K562 (cell line): ENCODE results near the gene SLC25A18. TPM values are rescaled to one million over a fixed set of nuclear protein-coding genes. Genes with fewer than 3 reads are reported as not detected.

Source experiments
- BCOR ChIP-seq: fragments of 450-650 bp; IDR thresholded peaks from 2 replicates; pipeline ENCODE4 v1.6.1; 2016
- FOXK2 ChIP-seq, 2 experiments: fragments of 450-650 bp; IDR thresholded peaks in 1 of 2; conservative IDR thresholded peaks in 1 of 2; 2 replicates each; pipeline ENCODE4 v1.6.1; 2016; ENCODE audit warnings: low read depth in 2 of 2, mild to moderate bottlenecking in 1 of 2
- GATAD2A ChIP-seq: fragments of 450-650 bp; IDR thresholded peaks from 2 replicates; pipeline ENCODE4 v1.6.1; 2017
- LCOR ChIP-seq: sonication (generic); formaldehyde crosslinking; IDR thresholded peaks from 2 replicates; pipeline ENCODE4 v1.8.0; 2022; ENCODE audit warnings: mild to moderate bottlenecking, missing genetic modification reagents
- POLR2AphosphoS5 ChIP-seq: IDR thresholded peaks from 2 replicates; pipeline ENCODE4 v1.6.1; 2011; ENCODE audit warnings: mild to moderate bottlenecking, low read depth, low read length, moderate library complexity; ENCODE audit not compliant: control insufficient read depth, insufficient read depth
- PTBP1 ChIP-seq: fragments of 200-400 bp; formaldehyde crosslinking; IDR thresholded peaks from 2 replicates; pipeline ENCODE4 v1.6.1; 2017; ENCODE audit warnings: low read depth, low read length
- SMAD2 ChIP-seq: fragments of 150-350 bp; IDR thresholded peaks from 2 replicates; pipeline ENCODE4 v1.6.1; 2014; ENCODE audit warnings: low read depth, mild to moderate bottlenecking, low read length
- SMARCA5 ChIP-seq: fragments of 450-650 bp; IDR thresholded peaks from 2 replicates; pipeline ENCODE4 v1.6.1; 2016
- SOX6 ChIP-seq: fragments of 450-650 bp; IDR thresholded peaks from 2 replicates; pipeline ENCODE4 v1.6.1; 2014; ENCODE audit warnings: mild to moderate bottlenecking
- ZNF224 ChIP-seq: sonication (generic); formaldehyde crosslinking; IDR thresholded peaks from 2 replicates; pipeline ENCODE4 v1.8.0; 2022; ENCODE audit warnings: mild to moderate bottlenecking, missing genetic modification reagents
- ZNF41 ChIP-seq: fragments of 250-450 bp; sonication (Bioruptor Pico); conservative IDR thresholded peaks from 2 replicates; pipeline ENCODE4 v1.4.0; 2020; ENCODE audit warnings: mild to moderate bottlenecking
- ZNF707 ChIP-seq: fragments of 250-450 bp; sonication (Bioruptor Pico); conservative IDR thresholded peaks from 2 replicates; pipeline ENCODE4 v1.8.0; 2022; ENCODE audit warnings: inconsistent platforms, mild to moderate bottlenecking, moderate library complexity
- ZNF785 ChIP-seq: fragments of 250-450 bp; sonication (Bioruptor Pico); IDR thresholded peaks from 2 replicates; pipeline ENCODE4 v1.4.0; 2020; ENCODE audit warnings: mild to moderate bottlenecking
- ZNF830 ChIP-seq: fragments of 250-450 bp; sonication (Bioruptor Pico); IDR thresholded peaks from 2 replicates; pipeline ENCODE4 v1.5.0; 2021; ENCODE audit warnings: mild to moderate bottlenecking
- polyA plus RNA-seq, 8 experiments: library from polyadenylated mRNA; depleted of rRNA in 4 of 8; stranded (reverse) in 5 of 8; unstranded in 3 of 8; fragments of >200 nt; fragmentation: Nextera tagmentation in 2 of 8; fragmentation: Illumina TruSeq in 1 of 8; extraction: Ambion mirVana in 2 of 8; extraction: Trizol in 1 of 8; gene quantifications; 2 replicates each; pipeline versions ENCODE4 v1.2.1 to v1.2.3, GENCODE V29; 2011 to 2014; ENCODE audit warnings: inconsistent platforms in 1 of 8, missing spikeins in 1 of 8
- total RNA-seq, 7 experiments: library from RNA; depleted of rRNA in 6 of 7; stranded (reverse); fragments of >200 nt in 6 of 7; fragmentation: Illumina TruSeq in 2 of 7; extraction: Trizol in 2 of 7; gene quantifications; 2 replicates each; pipeline versions ENCODE4 v1.2.1 to v1.2.3, GENCODE V29; 2011 to 2021; ENCODE audit warnings: low replicate concordance in 1 of 7
- TF ChIP-seq, protein P1 (sequence below): fragments of 200-800 bp; sonication (Bioruptor generic); IDR thresholded peaks from 2 replicates; pipeline ENCODE4 v1.6.1; 2017; ENCODE audit warnings: missing genetic modification characterization, missing compliant biosample characterization
- TF ChIP-seq, protein P2 (sequence below): fragments of 200-800 bp; sonication (Bioruptor generic); IDR thresholded peaks from 2 replicates; pipeline ENCODE4 v1.6.1; 2017; ENCODE audit warnings: missing genetic modification characterization, missing compliant biosample characterization
- TF ChIP-seq, protein P3 (sequence below): fragments of 450-650 bp; IDR thresholded peaks from 2 replicates; pipeline ENCODE4 v1.6.1; 2016; ENCODE audit warnings: low read depth, mild to moderate bottlenecking, moderate library complexity
- TF ChIP-seq, protein P4 (sequence below), 2 experiments: fragments of 250-450 bp in 1 of 2; fragments of 450-650 bp in 1 of 2; sonication (Bioruptor Pico) in 1 of 2; IDR thresholded peaks; 2 replicates each; pipeline versions ENCODE4 v1.6.1 to v1.8.0; 2016 to 2021; ENCODE audit warnings: mild to moderate bottlenecking in 2 of 2, moderate library complexity in 2 of 2, missing compliant biosample characterization in 1 of 2, missing genetic modification characterization in 1 of 2
- TF ChIP-seq, protein P5 (sequence below): IDR thresholded peaks from 2 replicates; pipeline ENCODE4 v1.6.1; 2016; ENCODE audit warnings: missing genetic modification characterization, missing compliant biosample characterization
- TF ChIP-seq, protein P6 (sequence below), 2 experiments: fragments of 450-650 bp; IDR thresholded peaks; 2 replicates each; pipeline ENCODE4 v1.6.1; 2016

Gene SLC25A18
- total and polyA plus RNA-seq, 9 of the 15 experiments (the other 6 are each of a cell fraction or from before 2014, with no cell fraction given): 0.04 TPM; not detected in 8

DNA sequence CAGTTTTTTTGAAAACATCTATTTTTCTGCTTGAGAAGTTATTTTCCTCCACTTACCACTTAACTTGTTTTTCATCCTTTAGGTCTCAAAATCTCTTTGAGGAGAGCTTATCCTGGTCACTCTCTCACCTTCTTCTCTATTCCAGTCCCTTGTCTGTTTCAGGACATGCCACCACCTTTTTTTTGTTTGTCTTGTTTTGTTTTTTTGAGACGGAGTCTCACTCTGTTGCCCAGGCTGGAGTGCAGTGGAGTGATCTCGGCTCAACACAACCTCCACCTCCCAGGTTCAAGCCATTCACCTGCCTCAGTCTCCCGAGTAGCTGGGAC lies 70.7 kb downstream of the SLC25A18 start (continued):
- TF ChIP-seq, protein P1, sequence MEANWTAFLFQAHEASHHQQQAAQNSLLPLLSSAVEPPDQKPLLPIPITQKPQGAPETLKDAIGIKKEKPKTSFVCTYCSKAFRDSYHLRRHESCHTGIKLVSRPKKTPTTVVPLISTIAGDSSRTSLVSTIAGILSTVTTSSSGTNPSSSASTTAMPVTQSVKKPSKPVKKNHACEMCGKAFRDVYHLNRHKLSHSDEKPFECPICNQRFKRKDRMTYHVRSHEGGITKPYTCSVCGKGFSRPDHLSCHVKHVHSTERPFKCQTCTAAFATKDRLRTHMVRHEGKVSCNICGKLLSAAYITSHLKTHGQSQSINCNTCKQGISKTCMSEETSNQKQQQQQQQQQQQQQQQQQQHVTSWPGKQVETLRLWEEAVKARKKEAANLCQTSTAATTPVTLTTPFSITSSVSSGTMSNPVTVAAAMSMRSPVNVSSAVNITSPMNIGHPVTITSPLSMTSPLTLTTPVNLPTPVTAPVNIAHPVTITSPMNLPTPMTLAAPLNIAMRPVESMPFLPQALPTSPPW (CRISPR knock-in tag): no peak
- TF ChIP-seq, protein P2, sequence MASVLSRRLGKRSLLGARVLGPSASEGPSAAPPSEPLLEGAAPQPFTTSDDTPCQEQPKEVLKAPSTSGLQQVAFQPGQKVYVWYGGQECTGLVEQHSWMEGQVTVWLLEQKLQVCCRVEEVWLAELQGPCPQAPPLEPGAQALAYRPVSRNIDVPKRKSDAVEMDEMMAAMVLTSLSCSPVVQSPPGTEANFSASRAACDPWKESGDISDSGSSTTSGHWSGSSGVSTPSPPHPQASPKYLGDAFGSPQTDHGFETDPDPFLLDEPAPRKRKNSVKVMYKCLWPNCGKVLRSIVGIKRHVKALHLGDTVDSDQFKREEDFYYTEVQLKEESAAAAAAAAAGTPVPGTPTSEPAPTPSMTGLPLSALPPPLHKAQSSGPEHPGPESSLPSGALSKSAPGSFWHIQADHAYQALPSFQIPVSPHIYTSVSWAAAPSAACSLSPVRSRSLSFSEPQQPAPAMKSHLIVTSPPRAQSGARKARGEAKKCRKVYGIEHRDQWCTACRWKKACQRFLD (CRISPR knock-in tag): no peak
- no peak for TF ChIP-seq SMAD2
- TF ChIP-seq BCOR: peak; percentile 28; the same call in 1 of the 2 replicates
- 0 out of 2 replicates have a peak, but pooled peaks have one; percentile 34 for TF ChIP-seq GATAD2A
- TF ChIP-seq POLR2AphosphoS5: no peak
- TF ChIP-seq, protein P3, sequence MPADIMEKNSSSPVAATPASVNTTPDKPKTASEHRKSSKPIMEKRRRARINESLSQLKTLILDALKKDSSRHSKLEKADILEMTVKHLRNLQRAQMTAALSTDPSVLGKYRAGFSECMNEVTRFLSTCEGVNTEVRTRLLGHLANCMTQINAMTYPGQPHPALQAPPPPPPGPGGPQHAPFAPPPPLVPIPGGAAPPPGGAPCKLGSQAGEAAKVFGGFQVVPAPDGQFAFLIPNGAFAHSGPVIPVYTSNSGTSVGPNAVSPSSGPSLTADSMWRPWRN: no peak
- TF ChIP-seq ZNF785 (CRISPR knock-in tag): no peak
- no peak for TF ChIP-seq PTBP1
- 0 out of 4 replicates have a peak, but pooled peaks of 1 of the 2 experiments have one; percentile 16 for TF ChIP-seq FOXK2 (conservative IDR thresholded peaks at IDR 0.05 in 1 of 2, IDR thresholded peaks at IDR 0.05 in 1 of 2; ENCODE audit: low read depth in 2 of 2)
- no peak for TF ChIP-seq ZNF41 (CRISPR knock-in tag)
- TF ChIP-seq, protein P4, sequence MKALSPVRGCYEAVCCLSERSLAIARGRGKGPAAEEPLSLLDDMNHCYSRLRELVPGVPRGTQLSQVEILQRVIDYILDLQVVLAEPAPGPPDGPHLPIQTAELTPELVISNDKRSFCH (CRISPR knock-in tag; IDR thresholded peaks at IDR 0.05): no peak
- TF ChIP-seq, protein P4 (tag; IDR thresholded peaks at IDR 0.05): no peak
- TF ChIP-seq ZNF707 (CRISPR knock-in tag): no peak
- no peak for TF ChIP-seq SOX6
- TF ChIP-seq ZNF830 (CRISPR knock-in tag): no peak
- TF ChIP-seq ZNF224 (CRISPR knock-in tag): no peak
- TF ChIP-seq, protein P5, sequence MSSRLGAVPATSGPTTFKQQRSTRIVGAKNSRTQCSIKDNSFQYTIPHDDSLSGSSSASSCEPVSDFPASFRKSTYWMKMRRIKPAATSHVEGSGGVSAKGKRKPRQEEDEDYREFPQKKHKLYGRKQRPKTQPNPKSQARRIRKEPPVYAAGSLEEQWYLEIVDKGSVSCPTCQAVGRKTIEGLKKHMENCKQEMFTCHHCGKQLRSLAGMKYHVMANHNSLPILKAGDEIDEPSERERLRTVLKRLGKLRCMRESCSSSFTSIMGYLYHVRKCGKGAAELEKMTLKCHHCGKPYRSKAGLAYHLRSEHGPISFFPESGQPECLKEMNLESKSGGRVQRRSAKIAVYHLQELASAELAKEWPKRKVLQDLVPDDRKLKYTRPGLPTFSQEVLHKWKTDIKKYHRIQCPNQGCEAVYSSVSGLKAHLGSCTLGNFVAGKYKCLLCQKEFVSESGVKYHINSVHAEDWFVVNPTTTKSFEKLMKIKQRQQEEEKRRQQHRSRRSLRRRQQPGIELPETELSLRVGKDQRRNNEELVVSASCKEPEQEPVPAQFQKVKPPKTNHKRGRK: peak; percentile 42; the same call in 1 of the 2 replicates
- TF ChIP-seq, protein P6, sequence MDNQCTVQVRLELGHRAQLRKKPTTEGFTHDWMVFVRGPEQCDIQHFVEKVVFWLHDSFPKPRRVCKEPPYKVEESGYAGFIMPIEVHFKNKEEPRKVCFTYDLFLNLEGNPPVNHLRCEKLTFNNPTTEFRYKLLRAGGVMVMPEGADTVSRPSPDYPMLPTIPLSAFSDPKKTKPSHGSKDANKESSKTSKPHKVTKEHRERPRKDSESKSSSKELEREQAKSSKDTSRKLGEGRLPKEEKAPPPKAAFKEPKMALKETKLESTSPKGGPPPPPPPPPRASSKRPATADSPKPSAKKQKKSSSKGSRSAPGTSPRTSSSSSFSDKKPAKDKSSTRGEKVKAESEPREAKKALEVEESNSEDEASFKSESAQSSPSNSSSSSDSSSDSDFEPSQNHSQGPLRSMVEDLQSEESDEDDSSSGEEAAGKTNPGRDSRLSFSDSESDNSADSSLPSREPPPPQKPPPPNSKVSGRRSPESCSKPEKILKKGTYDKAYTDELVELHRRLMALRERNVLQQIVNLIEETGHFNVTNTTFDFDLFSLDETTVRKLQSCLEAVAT (IDR thresholded peaks at IDR 0.05): peak in 1 of 2 experiments; percentile 44; a peak in 2 of 4 replicates
- TF ChIP-seq SMARCA5: 0 out of 2 replicates have a peak, but pooled peaks have one; percentile 20
- no peak for TF ChIP-seq LCOR (CRISPR knock-in tag)
